Measurements from ENCODE around the gene PLB1.

Gene PLB1, protein sequence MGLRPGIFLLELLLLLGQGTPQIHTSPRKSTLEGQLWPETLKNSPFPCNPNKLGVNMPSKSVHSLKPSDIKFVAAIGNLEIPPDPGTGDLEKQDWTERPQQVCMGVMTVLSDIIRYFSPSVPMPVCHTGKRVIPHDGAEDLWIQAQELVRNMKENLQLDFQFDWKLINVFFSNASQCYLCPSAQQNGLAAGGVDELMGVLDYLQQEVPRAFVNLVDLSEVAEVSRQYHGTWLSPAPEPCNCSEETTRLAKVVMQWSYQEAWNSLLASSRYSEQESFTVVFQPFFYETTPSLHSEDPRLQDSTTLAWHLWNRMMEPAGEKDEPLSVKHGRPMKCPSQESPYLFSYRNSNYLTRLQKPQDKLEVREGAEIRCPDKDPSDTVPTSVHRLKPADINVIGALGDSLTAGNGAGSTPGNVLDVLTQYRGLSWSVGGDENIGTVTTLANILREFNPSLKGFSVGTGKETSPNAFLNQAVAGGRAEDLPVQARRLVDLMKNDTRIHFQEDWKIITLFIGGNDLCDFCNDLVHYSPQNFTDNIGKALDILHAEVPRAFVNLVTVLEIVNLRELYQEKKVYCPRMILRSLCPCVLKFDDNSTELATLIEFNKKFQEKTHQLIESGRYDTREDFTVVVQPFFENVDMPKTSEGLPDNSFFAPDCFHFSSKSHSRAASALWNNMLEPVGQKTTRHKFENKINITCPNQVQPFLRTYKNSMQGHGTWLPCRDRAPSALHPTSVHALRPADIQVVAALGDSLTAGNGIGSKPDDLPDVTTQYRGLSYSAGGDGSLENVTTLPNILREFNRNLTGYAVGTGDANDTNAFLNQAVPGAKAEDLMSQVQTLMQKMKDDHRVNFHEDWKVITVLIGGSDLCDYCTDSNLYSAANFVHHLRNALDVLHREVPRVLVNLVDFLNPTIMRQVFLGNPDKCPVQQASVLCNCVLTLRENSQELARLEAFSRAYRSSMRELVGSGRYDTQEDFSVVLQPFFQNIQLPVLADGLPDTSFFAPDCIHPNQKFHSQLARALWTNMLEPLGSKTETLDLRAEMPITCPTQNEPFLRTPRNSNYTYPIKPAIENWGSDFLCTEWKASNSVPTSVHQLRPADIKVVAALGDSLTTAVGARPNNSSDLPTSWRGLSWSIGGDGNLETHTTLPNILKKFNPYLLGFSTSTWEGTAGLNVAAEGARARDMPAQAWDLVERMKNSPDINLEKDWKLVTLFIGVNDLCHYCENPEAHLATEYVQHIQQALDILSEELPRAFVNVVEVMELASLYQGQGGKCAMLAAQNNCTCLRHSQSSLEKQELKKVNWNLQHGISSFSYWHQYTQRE (N-terminal part only)

GRCh38 chr2:28495551-28496250, at the start of gene PLB1:
Gene PLB1, plus strand, starts transcription at chr2:28496060. Its CDS starts 55 bp downstream, at chr2:28496115.
- DNase-seq = no peak

- no peak for DNase-seq
These were observed 49.3 kb upstream of the PLB1 start for GRCh38 chr2:28446531-28446930.

DNA sequence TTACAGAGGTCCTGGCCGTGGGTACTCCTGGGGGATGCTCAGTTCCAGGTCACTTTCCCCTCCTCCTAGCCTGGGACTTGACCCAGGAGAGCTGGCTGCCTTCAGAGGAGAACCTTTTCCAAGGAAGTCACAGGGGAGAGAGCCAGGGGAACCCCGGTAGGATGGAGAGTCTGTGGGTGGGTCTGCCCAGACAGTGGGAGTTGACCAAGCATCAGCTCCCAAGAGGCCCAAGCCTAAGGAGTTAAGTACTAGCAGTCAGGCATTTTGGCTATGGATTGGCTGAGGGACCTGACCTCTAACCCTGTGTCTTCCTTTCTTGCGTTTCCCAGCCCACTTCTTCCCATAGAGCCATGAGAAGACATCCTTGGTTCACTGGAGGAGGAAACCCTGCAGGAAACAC, 48.8 kb upstream of the PLB1 start:
- no peak for DNase-seq

DNA sequence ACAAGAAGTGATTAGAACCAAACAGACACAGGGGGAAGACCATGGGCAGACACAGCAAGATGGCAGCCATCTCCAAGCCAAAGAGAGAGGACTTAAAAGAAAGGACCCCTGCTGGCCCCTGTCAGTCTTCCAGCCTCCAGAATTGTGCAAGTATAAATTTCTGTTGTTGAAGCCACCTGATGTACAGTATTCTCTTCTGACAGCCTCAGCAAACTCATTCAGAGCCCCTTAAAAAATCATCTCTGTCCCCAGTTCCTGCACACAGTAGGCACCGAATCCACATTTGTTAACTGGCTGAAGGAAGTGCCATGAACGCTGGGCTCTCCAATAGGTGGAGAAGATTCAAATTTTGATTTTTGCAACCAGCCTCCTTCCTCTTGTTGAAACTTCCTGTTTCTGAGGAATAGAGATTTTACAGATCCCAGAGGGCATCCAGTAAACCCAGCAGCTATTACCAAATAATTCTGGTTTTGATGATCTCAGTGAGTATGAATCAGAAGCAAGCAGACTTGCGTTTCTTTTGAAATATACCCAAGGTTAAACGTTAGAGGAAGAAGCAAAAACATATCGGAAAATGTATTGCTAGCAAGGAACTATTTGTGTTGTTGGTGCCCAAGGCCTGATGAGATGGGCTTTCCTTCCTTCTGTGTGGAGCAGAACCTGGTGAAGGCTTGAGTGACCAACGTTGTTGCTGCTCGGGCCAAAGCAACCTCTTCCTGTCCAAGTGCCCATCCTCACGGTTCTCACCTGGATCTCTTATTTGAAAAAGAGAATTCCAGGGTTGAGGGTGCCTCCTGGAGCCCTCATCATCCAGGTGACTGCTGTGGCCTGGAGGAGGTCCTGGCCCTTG, 47.7 kb upstream of the PLB1 start:
- no peak for DNase-seq

GRCh38 chr2:28448793-28449100, 47.1 kb upstream of the PLB1 start:
- no peak for DNase-seq

- no peak for DNase-seq
These were observed 46.8 kb upstream of the PLB1 start for GRCh38 chr2:28449126-28449487.

DNA sequence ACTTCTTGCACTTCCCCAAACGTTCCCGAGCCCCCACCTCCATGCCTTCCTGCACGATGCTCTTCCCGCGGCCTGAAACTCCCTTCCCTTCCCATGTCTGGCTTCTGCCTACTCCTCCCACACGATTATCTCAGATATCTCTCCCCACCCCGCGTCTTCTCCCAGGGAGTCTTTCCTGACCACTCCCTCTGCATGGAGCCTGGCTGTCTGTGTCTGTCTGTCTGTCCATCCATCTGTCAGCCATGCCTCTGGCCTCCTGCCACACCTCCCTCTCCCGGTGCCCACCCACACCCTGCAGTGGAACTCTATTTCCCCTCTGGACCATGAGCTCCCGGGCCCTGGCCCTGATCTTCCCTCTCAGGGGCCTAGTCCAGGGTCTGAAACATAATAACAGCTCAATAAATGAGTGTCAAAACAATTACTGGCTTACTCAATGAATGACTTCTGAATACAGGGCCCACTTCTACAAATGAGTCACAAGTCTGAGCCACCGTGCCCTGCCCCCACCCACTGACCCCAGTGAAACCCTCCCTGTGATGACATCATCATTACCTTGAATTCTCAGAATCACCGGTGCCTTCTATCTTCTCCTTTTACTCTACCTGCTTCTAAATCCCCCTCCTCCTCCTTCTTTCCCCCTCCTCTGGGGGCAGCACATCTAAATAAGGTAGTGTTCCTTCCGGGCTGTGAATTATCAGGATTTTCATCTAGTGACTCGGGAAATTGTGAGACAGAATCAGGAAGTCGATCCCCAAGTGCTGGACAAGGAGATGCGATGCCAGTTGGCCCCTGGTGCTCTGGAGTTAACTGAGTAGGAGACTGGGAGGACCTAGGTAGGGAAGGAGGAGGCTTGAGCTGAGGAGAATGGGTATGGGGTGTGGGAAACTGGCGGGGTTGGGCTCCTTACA, 46.1 kb upstream of the PLB1 start:
- no peak for DNase-seq

GRCh38 chr2:28450901-28451565, 44.8 kb upstream of the PLB1 start:
- no peak for DNase-seq

DNA sequence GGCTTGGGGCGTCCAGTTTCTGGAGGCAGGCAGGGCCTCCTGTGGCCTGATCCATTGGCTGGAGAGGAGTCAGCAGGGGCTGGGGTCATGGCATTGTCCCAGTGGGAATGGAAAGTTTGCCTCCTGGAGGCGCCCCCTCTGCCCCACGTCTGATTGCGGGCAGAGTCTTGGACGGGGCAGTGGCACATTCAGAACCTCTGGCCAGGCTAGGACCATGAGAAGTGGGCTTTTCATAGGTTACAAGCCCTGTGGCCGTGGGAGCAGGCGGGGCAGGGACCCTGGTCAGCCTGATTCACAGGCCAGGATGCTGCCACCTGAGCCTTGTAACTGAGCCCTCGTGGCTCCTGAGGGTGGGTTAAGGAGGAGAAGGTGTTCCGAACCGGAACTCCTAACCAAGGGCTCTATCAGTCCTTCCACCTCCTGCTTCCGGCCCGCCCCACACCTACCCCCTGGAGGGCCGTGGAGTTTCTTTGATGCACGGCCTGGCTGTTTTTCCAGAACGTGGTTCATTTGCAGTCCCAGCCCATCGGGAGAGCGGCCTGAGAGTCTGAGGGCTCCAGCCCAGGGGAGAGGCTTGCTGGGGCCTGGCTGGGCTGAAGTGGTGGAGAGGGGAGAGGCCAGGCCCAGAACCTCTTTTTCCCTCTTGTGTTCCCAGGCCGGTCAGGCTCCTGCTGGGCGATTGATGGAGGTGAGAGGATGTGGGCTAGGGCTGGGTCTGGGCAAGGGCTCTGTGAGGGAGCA, 43.9 kb upstream of the PLB1 start:
- DNase-seq = no peak

DNA sequence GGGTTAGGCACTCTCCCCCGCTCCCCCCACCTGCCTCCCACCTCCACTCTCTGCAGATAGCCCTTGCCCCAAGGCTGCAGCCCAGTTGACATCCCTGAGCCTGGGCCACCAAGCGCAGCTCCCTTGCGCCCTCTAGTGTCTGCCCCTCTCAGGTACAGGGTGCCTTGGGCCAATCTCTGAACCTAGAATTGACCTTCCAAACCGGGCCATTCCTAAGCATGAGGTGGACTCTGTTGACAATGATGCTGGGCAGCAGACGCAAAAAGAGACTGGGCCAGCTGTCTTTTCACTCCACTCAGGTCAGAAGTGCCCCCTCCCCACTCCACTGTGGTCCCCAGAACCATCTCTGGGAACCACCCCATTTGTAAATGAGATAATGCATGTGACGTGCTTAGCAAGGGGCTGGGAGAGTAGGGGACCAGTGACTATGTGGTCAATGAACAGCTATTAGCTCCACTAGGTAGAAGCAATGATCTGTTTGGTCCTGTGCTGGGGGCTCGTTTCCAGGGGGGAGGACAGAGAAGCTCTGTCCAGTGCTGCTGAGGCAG, 43.3 kb upstream of the PLB1 start:
- peak; percentile 67 for DNase-seq

GRCh38 chr2:28453396-28453795, 42.5 kb upstream of the PLB1 start:
- no peak for DNase-seq

GRCh38 chr2:28454016-28454930, 41.6 kb upstream of the PLB1 start:
- no peak for DNase-seq

DNA sequence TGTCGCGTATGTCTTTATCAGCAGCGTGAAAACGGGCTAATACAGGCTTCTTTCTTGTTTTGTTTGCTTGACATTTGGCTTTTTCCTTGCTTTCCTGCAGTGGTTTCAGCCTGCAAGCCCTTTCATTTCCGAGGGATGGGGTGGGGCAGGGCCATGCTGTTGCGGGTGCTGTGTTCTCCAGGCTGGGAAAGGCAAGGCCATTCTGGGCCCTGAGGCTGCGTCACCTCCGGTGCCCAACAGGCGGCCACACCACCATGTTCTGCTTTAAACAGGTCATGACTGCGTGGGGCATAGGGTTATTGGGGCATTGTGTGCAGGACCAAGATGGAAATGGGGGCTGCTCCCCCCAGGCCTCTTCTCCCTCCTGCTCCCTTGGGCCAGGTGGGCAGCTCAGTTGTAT, 38.6 kb upstream of the PLB1 start:
- DNase-seq = no peak

DNA sequence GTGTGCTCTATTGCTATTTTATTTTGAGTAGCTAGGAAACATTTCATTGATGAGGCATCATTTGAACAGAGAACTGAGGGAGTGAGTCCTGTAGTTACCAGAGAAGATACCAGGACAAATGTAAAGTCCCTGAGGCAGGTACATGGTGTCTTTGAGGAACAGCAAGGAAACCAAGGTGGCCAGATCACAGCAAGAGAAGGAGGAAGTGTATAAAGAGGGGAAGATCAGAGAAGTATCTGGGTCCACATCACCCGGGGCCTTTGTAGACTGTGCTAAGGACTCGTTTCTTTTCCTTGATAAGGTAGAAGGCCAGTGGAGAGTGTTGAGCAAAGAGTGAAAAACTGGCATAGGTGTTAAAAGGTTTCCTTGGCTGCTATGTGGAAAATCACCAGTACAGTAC, 34.8 kb upstream of the PLB1 start:
- no peak for DNase-seq

DNA sequence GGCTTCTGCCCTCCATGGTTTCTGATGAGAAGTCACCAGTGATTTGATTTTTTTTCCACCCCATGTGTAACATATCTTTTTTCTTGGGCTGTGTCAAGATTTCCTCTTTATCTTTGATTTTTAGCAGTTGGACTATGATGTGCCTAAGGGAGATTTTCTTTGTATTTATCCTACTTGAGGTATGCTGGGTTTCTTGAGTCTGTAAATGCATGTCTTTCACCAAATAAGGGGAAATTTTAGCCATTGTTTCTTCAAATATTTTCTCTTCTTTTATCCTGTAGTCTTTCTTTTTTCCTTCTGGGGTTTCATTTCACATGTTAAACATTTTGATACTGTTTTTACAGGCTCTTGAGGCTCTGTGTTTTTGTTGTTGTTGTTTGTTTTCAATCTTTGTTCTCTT, 33.7 kb upstream of the PLB1 start:
- DNase-seq = no peak

DNA sequence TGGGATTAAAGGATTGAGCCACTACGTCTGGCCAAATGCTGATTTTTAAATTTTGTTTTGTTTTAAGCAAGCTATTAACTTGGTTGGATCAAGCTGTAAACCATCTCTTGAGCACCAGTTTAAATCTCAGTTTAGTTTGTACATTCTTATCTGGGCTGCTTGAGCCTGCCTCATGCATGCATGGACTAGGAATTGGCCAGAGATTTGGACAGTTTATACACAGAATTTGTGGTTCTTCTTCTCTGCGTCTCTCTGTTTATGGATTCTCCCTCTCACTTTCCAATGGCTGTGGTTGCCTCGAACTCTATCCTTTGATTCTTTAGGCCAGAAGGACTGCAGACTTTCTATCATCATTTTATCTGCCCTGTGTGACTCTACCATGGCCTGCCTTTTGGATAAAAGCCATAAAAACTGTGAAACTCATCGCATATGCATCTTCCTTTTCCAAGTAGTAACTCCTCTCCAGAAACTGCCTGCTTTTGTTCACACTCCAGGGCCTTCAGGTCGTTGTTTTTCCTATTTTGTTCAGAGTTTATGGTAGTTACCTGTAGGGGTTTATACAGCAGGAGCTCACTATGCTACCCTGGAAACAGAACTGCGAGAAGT, 32.5 kb upstream of the PLB1 start:
- no peak for DNase-seq

DNA sequence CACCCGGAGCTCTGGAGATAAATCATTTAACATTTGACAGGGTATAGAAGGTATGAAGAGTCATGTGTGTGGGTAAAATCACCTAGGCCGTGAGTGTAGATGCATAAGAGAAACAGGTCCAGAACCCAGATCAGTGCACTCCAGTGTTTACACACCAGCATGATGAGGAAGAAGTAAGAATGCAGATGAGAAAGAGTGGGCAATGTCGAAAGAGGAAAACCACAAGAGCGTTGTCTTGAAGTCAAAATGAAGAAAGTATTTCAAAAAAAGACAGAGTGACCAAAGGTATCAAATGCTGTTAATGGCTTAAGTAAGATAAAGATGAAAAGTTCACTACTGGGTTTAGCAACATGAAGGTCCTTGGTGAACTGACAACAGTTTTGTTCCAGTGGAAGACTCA, 32.0 kb upstream of the PLB1 start:
- DNase-seq = no peak
